ENCODE results near the gene ABL1.
"Not testable (repeated sequence)": the region's sequence is repeated elsewhere in the genome, so short reads cannot be mapped to it uniquely, and the experiment has no call there.

The ABL1 gene

GRCh38 chr9:130834371-130835336 lies at the start of gene ABL1:
Gene ABL1 (plus strand): TSS chr9:130835254. CDS start chr9:130835447, 193 bp downstream.
- DNase-seq, result peak; percentile 57

- no peak for DNase-seq
Observed at GRCh38 chr9:130785940-130786508, 49.0 kb upstream of the ABL1 start.

GRCh38 chr9:130786526-130786925 lies 48.5 kb upstream of the ABL1 start:
- no peak for DNase-seq

GRCh38 chr9:130789747-130790672 lies 45.0 kb upstream of the ABL1 start:
- DNase-seq, result no peak

- no peak for DNase-seq
Observed at GRCh38 chr9:130791303-130791894, 43.7 kb upstream of the ABL1 start.

- DNase-seq, result no peak
Observed at GRCh38 chr9:130793589-130793988, 41.5 kb upstream of the ABL1 start.

GRCh38 chr9:130794021-130794420 lies 41.0 kb upstream of the ABL1 start:
- not testable (repeated sequence) for DNase-seq

GRCh38 chr9:130794423-130794822 lies 40.6 kb upstream of the ABL1 start:
- not testable (repeated sequence) for DNase-seq

- DNase-seq, result no peak
Observed at GRCh38 chr9:130794923-130795495, 40.0 kb upstream of the ABL1 start.

- DNase-seq, result not testable (repeated sequence)
Observed at GRCh38 chr9:130803116-130803515, 31.9 kb upstream of the ABL1 start.

- DNase-seq, result no peak
Observed at GRCh38 chr9:130805510-130806326, 29.3 kb upstream of the ABL1 start.

- no peak for DNase-seq
Observed at GRCh38 chr9:130806327-130806716, 28.7 kb upstream of the ABL1 start.

GRCh38 chr9:130810609-130811136 lies 24.4 kb upstream of the ABL1 start:
- DNase-seq, result no peak

GRCh38 chr9:130815242-130815808 lies 19.7 kb upstream of the ABL1 start:
- no peak for DNase-seq

- DNase-seq, result no peak
Observed at GRCh38 chr9:130817914-130818313, 17.1 kb upstream of the ABL1 start.

- no peak for DNase-seq
Observed at GRCh38 chr9:130820135-130820738, 14.8 kb upstream of the ABL1 start.

GRCh38 chr9:130823435-130823834 lies 11.6 kb upstream of the ABL1 start:
- DNase-seq, result no peak

GRCh38 chr9:130824079-130824478 lies 11.0 kb upstream of the ABL1 start:
- no peak for DNase-seq

- DNase-seq, result no peak
Observed at GRCh38 chr9:130824643-130825350, 10.3 kb upstream of the ABL1 start.

- no peak for DNase-seq
Observed at GRCh38 chr9:130825351-130825651, 9.8 kb upstream of the ABL1 start.
